Choroid plexus epithelial cell (primary cell): ENCODE results near the gene UNC5B.

Source experiments
- DNase-seq: peaks from one replicate; pipeline ENCODE4 v3.0.0-alpha.2; 2010; ENCODE audit warnings: low read depth
- H3K4me3 ChIP-seq: 2 replicates; pipeline ENCODE4 v1.5.1; 2011; ENCODE audit warnings: low read depth, mild to moderate bottlenecking, control low read depth, low read length, moderate library complexity
- TF ChIP-seq, protein P1 (sequence below): conservative IDR thresholded peaks from 2 replicates; pipeline ENCODE4 v1.5.1; 2011; ENCODE audit warnings: low read depth, mild to moderate bottlenecking, control low read depth, inconsistent platforms, low read length, moderate library complexity

The UNC5B gene

DNA sequence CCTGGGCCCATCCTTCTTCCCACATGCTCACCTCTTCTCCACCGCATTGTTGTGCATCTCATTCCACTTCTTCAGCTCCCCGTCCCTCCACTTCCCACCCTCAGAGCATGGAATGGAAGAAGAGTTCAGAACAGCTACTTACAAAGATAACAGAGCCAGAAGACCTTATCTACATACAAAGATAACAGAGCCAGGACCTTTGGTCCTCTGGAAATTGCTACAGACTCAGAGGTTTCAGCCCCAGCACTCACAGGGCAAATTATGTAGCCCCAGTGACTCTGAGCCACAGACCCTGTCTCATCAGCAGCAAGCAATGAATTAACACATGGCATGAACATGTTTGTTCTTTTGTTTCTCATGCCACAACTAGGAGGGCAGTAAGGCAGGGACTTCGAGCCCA lies 78.0 kb downstream of the UNC5B start:
- TF ChIP-seq, protein P1, sequence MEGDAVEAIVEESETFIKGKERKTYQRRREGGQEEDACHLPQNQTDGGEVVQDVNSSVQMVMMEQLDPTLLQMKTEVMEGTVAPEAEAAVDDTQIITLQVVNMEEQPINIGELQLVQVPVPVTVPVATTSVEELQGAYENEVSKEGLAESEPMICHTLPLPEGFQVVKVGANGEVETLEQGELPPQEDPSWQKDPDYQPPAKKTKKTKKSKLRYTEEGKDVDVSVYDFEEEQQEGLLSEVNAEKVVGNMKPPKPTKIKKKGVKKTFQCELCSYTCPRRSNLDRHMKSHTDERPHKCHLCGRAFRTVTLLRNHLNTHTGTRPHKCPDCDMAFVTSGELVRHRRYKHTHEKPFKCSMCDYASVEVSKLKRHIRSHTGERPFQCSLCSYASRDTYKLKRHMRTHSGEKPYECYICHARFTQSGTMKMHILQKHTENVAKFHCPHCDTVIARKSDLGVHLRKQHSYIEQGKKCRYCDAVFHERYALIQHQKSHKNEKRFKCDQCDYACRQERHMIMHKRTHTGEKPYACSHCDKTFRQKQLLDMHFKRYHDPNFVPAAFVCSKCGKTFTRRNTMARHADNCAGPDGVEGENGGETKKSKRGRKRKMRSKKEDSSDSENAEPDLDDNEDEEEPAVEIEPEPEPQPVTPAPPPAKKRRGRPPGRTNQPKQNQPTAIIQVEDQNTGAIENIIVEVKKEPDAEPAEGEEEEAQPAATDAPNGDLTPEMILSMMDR = no peak
- H3K4me3 ChIP-seq = no peak overlapping the region
- no peak for DNase-seq

DNA sequence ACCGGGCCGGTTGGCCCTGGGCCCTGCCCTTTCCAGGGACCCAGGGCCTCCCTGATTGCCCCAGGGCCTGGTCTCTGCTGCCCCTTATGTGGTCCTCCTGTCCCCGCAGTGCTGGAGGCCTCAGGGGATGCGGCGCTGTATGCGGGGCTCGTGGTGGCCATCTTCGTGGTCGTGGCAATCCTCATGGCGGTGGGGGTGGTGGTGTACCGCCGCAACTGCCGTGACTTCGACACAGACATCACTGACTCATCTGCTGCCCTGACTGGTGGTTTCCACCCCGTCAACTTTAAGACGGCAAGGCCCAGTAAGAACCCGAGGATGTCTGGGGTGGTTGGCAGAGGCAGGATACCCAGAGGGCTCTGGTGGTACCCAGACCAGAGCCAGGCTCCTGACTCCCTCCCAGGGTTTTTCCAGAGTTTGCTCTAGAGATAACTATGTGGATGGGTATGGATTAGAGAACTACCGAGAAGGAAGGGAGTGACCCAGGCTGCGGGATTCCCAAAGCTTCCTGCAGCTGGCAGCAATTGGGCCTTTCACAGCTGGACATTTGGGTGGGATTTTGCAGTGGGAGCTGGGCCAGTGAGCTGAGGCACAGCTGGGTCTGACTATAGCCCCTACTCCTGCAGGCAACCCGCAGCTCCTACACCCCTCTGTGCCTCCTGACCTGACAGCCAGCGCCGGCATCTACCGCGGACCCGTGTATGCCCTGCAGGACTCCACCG lies 78.6 kb downstream of the UNC5B start:
- no peak for DNase-seq
- TF ChIP-seq, protein P1 = no peak
- no peak overlapping the region for H3K4me3 ChIP-seq

DNA sequence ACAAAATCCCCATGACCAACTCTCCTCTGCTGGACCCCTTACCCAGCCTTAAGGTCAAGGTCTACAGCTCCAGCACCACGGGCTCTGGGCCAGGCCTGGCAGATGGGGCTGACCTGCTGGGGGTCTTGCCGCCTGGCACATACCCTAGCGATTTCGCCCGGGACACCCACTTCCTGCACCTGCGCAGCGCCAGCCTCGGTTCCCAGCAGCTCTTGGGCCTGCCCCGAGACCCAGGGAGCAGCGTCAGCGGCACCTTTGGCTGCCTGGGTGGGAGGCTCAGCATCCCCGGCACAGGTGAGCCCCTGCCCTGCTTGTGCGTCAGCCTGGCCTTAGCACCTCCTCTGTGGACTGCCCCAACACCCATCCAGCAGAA lies 79.1 kb downstream of the UNC5B start:
- TF ChIP-seq, protein P1 = no peak
- no peak overlapping the region for H3K4me3 ChIP-seq
- no peak for DNase-seq

DNA sequence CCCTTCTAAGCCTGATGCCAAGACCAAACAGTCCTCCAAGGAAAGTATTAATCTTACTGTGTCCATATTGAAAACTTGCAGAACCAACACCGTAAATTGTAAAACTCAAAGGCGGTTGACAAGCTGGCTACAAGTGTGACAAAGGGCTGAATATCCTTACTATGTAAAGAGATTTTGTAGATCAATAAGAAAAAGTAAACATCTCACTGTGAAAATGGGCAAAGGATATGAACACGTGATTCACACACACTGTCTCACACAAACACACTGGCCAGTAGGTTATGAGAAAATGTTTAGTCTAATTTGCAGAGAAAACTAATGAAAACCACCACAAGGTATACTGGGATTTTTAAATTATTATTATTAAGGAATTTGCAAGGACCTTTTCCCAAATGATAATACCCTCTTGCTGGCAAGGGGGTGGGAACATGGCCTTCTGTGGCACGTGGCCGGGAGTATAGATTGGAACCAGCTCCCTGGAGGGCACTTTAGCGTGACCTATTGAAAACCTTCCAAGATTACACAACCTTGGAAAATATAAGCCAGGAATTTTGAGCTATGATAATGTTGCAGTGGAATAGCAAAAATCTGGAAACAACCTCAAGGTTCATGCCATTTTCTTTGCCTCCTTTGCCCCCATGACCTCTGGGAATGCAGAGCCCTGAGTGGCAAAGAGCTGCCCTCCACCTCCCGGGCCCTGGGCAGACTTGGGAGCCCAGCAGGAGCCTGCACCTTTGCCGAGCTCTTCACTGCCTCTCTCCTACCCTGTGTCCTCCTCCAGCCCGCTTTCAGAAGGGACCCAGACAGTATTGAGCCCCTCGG lies 80.5 kb downstream of the UNC5B start:
- TF ChIP-seq, protein P1 = no peak
- DNase-seq = no peak
- no peak overlapping the region for H3K4me3 ChIP-seq

DNA sequence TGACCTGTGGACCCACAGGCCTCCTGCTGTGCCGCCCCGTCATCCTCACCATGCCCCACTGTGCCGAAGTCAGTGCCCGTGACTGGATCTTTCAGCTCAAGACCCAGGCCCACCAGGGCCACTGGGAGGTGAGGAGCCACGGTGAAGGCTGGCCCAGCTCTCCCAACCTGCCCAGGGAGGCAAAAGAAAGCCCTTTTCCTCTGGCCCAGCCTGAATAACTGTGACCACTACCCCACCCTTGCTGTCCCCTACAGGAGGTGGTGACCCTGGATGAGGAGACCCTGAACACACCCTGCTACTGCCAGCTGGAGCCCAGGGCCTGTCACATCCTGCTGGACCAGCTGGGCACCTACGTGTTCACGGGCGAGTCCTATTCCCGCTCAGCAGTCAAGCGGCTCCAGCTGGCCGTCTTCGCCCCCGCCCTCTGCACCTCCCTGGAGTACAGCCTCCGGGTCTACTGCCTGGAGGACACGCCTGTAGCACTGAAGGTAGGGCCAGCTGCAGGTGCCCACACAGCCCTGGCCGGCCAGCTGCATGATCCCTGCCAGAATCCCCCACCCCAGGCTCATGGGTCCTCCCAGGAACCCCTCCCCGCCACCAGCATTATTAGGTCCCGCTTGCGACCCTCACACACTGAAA lies 81.2 kb downstream of the UNC5B start:
- TF ChIP-seq, protein P1 = no peak
- H3K4me3 ChIP-seq = no peak overlapping the region
- no peak for DNase-seq

DNA sequence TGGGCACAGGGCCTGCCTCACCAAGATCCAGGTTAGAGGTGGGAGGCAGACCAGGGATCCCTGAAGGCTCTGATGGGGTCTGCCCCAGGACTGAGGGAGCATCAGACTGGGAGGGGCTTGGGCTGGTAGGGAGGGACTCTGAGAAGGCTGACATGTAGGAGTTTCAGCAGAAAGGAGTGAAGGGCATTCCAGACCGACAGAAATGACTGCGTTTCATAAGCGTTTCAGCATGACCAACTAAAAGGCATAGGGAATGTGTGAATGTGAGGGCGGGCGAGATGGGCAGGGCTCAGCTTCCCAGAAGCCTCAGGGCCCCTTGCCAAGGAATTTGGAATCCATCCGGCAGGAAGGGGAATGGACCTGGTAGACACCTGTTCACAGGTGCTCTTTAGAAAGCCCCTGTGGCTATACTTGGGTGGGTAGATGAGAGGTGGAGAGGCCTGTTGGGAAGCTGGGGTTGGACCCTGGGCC lies 81.8 kb downstream of the UNC5B start:
- no peak for DNase-seq
- TF ChIP-seq, protein P1 = no peak
- H3K4me3 ChIP-seq = no peak overlapping the region
